Measurements from ENCODE around the gene SLC13A1.
"Not testable (repeated sequence)": the region's sequence is repeated elsewhere in the genome, so short reads cannot be mapped to it uniquely, and the experiment has no call there.

SLC13A1 gene, protein sequence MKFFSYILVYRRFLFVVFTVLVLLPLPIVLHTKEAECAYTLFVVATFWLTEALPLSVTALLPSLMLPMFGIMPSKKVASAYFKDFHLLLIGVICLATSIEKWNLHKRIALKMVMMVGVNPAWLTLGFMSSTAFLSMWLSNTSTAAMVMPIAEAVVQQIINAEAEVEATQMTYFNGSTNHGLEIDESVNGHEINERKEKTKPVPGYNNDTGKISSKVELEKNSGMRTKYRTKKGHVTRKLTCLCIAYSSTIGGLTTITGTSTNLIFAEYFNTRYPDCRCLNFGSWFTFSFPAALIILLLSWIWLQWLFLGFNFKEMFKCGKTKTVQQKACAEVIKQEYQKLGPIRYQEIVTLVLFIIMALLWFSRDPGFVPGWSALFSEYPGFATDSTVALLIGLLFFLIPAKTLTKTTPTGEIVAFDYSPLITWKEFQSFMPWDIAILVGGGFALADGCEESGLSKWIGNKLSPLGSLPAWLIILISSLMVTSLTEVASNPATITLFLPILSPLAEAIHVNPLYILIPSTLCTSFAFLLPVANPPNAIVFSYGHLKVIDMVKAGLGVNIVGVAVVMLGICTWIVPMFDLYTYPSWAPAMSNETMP

GRCh38 chr7:123199883-123200282 is at the start of gene SLC13A1:
TSS of gene SLC13A1 (minus strand) at chr7:123199969. CDS start at chr7:123199946, 23 bp downstream.
- DNase-seq (ENCODE audit: low read depth): no peak

GRCh38 chr7:123244768-123245167 is 45.0 kb upstream of the SLC13A1 start:
- DNase-seq (ENCODE audit: low read depth): no peak

GRCh38 chr7:123242467-123243092 is 42.8 kb upstream of the SLC13A1 start:
- no peak for DNase-seq (ENCODE audit: low read depth)

- DNase-seq (ENCODE audit: low read depth): no peak
These were observed 42.0 kb upstream of the SLC13A1 start for GRCh38 chr7:123241809-123242208.

GRCh38 chr7:123231021-123232000 is 31.5 kb upstream of the SLC13A1 start:
- no peak for DNase-seq (ENCODE audit: low read depth)

DNA sequence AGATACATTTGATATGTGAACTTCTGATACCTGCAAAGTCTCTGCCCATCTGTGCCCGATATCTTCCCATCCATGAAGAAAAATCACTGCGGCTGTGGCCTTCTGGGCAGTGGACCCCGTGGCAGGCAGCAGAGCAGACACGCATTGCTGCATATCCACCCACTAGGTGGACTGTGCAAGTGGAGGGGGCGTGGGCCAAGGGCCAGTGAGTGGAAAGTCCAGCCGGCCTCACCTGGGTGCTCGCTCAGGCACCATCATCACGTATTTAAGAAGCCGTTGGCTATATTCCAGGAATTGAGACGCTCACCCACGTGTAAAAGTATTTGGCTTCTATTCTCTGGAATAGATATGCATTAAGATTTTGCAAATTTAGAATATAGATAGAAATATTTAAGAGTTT is 30.8 kb upstream of the SLC13A1 start:
- DNase-seq (ENCODE audit: low read depth): no peak

DNA sequence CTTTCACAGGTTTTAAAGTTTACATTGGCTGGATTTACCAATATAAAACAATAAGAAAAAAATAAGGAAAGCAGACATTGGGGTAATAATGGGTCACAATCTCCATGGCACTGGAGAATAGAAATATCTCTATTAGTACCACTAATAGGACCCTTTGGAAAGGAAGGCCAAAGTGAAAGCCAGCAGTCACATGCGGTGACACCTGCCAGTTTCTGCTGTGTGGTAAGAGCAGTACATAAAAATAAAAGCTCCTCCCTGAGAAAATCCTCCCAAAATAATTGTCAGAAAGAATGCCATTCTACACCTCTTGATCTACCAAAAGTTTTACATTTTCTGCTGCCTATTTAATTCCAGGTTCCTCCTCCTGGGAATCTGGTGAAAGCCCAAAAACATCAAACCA is 30.4 kb upstream of the SLC13A1 start:
- DNase-seq (ENCODE audit: low read depth): no peak

- DNase-seq (ENCODE audit: low read depth): no peak
These were observed 29.7 kb upstream of the SLC13A1 start for GRCh38 chr7:123229426-123229825.

DNA sequence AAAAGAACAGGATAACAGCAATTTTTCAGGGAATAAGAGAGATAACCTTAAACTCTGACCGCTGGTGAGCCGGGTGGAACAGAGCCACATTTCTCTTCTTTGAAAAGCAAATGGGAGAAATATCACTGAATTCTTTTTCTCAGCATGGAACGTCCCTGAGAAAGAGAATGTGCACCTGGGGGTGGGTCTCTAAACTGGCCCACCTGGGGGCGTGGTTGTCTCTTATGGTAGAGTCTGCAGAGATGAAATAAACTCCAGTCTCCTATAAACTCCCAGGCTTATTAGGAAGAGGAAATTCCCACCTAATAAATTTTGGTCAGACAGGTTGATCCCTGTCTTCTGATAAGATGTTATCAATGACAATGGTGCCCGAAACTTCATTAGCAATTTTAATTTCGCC is 27.9 kb upstream of the SLC13A1 start:
- DNase-seq (ENCODE audit: low read depth): not testable (repeated sequence)

- no peak for DNase-seq (ENCODE audit: low read depth)
These were observed 20.6 kb upstream of the SLC13A1 start for GRCh38 chr7:123220396-123220795.

- no peak for DNase-seq (ENCODE audit: low read depth)
These were observed 19.1 kb upstream of the SLC13A1 start for GRCh38 chr7:123218866-123219265.

DNA sequence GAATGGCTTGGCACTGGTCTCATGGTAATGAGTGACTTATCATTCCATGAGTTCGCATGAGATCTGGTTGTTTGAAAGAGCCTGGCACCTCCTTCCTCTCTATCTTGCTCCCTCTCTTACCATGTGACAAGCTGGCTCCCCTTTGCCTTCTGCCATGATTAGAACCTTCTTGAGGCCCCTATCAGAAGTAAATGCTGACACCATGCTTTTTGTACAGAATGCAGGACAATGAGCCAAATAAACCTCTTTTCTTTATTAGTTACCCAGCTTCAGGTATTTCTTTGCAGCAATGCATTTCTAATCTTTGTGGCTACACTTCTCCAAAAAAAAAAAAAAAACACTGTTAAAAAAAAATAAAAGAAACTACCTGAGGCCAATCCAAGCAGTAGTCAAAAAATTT is 17.1 kb upstream of the SLC13A1 start:
- DNase-seq (ENCODE audit: low read depth): no peak

DNA sequence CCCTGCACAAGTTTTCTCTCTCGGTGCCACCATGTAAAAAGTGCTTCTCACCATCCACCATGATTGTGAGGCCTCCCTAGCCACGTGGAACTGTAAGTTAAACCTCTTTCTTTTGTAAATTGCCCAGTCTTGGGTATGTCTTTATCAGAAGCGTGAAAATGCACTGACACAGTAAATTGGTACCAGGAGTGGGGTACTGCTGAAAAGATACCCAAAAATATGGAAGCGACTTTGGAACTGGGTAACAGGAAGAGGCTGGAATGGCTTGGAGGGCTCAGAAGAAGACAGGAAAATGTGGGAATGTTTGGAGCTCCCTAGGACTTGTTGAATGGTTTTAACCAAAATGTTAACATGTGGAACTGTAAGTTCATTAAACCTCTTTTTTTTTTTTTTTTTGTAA is 15.6 kb upstream of the SLC13A1 start:
- DNase-seq (ENCODE audit: low read depth): no peak

- DNase-seq (ENCODE audit: low read depth): no peak
These were observed 11.8 kb upstream of the SLC13A1 start for GRCh38 chr7:123211545-123211944.

DNA sequence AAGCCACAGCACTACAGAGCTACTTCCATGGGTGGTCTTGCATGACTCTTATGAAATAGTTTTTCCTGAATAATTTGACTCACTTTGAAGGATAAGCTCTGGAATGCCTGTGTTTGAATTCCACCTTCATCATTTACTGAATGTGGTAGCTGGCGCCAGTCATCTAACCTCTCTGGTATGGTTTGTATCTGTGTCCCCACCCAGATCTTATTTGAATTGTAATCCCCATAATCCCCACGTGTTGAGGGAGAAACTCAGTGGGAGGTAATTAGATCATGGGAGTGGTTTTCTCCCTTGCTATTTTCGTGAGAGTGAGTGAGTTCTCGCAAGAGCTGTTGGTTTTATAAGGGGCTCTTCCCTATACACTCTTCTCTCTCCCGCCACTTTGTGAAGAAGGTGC is 11.2 kb upstream of the SLC13A1 start:
- DNase-seq (ENCODE audit: low read depth): no peak

DNA sequence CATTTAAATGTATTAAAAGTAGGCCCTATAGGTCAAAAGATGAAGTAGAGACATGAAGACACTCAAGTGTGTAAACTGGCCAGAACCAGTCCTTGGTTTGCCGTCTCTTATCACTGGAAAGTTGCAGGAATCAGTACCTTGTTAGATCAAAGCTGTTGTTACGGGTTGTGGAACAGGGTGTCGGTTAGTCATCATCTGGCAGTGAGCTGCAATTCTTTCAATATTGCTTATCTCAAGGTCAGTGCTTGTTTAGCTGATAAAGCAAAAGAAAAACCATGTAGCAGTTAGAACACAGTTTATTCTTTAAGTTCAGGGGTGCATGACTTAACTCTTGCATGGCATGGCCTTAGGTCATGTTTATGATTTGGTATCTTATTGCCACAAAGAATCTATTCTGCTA is 10.0 kb upstream of the SLC13A1 start:
- DNase-seq (ENCODE audit: low read depth): no peak

- DNase-seq (ENCODE audit: low read depth): no peak
These were observed 9.0 kb upstream of the SLC13A1 start for GRCh38 chr7:123208793-123209192.

GRCh38 chr7:123204206-123204835 is 4.6 kb upstream of the SLC13A1 start:
- no peak for DNase-seq (ENCODE audit: low read depth)

DNA sequence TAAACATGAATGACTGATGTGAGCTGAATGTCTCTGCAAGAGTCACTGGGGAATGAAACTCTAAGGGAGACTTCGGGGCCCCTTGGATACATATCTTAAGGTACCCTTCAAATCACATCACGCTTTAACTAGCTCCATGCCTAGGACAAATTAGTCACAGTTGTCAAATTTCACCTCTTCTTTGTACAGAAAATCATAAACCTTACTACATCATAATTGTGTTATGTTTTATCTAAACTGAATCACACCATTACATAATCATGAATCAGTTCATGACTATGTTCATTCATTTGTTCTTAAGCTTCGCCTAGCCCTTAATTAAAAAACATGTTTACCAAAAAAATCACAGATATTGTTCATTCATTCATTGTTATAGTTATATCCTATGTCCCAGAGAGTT is 2.1 kb upstream of the SLC13A1 start:
- DNase-seq (ENCODE audit: low read depth): no peak

DNA sequence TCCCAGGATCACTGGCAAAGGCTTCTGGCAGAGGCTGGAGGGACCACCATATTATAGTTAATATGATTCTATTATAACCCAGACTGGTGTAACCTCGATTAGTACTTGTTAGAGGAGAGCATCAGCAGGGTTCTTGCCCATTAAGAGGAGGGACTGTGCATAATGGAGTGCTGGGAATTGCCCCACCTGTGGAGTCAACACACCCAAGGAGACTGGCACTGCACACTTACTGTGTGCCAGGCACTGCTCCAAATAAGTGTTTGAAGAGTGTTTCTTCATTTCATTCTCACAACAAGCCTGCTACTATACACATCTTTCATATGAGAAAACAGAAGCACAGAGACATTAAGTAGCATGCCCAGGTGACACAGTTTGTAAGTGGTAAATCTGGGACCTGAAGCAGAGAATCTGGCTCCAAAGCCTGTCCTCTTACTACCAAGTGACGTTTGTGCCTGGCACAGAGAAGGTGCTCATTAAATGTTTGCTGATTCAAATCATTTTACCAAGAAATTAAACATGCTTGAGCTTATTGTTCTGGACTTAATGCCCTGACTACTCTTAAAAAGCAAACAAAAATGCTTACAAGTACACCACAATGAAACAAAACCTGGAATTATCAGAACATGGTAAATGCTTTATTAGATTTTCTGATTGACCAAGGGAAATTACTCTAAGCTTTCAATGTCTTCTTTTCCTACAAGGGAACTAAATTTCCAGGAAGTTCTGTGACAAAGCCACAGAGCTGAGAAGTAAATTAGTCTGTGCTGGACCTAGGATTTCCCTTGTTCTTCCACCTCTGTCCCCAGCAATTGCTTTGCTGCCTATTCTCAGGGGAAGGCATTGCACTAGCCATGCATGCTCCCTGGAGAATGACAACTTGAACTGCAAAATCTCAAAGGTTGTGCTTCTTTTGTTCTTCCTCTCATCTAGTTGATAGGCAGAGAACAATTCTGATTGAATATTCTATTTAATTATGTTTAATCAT is 809 bp downstream of the SLC13A1 start:
- DNase-seq (ENCODE audit: low read depth): no peak

Measured in HS-5 (cell line).